ENCODE data around the gene TLE4.
"Not testable (repeated sequence)": the region's sequence is repeated elsewhere in the genome, so short reads cannot be mapped to it uniquely, and the experiment has no call there.

The TLE4 gene

GRCh38 chr9:79742110-79742721, 170.5 kb downstream of the TLE4 start:
- no peak for TF ChIP-seq CTCF (conservative IDR thresholded peaks at IDR 0.05; ENCODE audit: low read depth, low read length)
- DNase-seq (ENCODE audit: low read depth), result peak; percentile 34
- H3K4me3 ChIP-seq (ENCODE audit: low read depth, low read length), result no peak overlapping the region

GRCh38 chr9:79744521-79744920, 172.8 kb downstream of the TLE4 start:
- no peak for TF ChIP-seq CTCF (conservative IDR thresholded peaks at IDR 0.05; ENCODE audit: low read depth, low read length)
- no peak overlapping the region for H3K4me3 ChIP-seq (ENCODE audit: low read depth, low read length)
- DNase-seq (ENCODE audit: low read depth), result no peak

GRCh38 chr9:79745752-79746336, 174.1 kb downstream of the TLE4 start:
- H3K4me3 ChIP-seq (ENCODE audit: low read depth, low read length), result no peak overlapping the region
- no peak for DNase-seq (ENCODE audit: low read depth)
- no peak for TF ChIP-seq CTCF (conservative IDR thresholded peaks at IDR 0.05; ENCODE audit: low read depth, low read length)

GRCh38 chr9:79751895-79752466, 180.2 kb downstream of the TLE4 start:
- H3K4me3 ChIP-seq (ENCODE audit: low read depth, low read length); DNase-seq (ENCODE audit: low read depth): not testable (repeated sequence)

DNA sequence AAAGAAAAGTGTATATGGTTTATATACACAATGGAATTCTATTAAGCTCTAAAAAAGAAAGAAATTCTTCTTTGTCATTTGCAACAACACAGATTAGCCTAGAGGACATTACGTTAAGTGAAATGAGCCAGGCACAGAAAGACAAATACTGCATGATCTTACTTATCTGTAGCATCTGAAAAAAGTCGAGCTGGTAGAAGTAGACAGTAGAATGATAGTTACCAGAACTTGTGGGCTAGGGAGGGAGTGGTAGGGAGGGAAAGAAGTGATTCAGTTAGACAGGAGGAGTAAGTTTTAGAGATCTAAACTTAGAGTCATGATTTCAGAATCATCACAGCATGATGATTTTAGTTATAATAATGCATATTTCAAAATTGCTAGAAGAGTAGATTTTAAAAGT, 184.6 kb downstream of the TLE4 start:
- DNase-seq (ENCODE audit: low read depth), result no peak
- H3K4me3 ChIP-seq (ENCODE audit: low read depth, low read length), result no peak overlapping the region
- no peak for TF ChIP-seq CTCF (conservative IDR thresholded peaks at IDR 0.05; ENCODE audit: low read depth, low read length)

DNA sequence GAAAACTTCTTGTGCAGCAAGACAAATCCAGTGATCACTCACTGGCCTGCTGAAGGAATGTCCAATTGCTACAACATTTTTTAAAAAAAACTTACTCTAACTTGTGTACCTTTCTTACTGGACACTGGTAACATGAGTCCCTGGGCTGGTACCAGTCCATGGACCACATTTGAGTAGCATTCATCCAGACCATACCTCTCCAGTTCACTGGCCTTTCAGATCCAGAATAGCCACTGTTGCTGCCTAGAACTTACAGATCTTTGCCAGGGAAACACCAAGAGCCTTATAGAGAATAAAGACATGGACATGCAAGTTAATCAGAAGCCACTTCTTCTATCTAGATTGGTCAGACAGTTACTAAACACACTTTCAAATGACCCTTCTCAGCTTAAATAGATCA, 185.3 kb downstream of the TLE4 start:
- no peak for DNase-seq (ENCODE audit: low read depth)
- no peak for TF ChIP-seq CTCF (conservative IDR thresholded peaks at IDR 0.05; ENCODE audit: low read depth, low read length)
- H3K4me3 ChIP-seq (ENCODE audit: low read depth, low read length), result no peak overlapping the region

GRCh38 chr9:79757881-79758669, 186.3 kb downstream of the TLE4 start:
- peak; percentile 66 for DNase-seq (ENCODE audit: low read depth)
- peak; percentile 58 for TF ChIP-seq CTCF (conservative IDR thresholded peaks at IDR 0.05; ENCODE audit: low read depth, low read length)
- no peak overlapping the region for H3K4me3 ChIP-seq (ENCODE audit: low read depth, low read length)

Measured in choroid plexus epithelial cell (primary cell).